ENCODE results near the gene CD300A.
A peak's percentile ranks its signal among the peaks of the same experiment; 100 is the strongest.

The CD300A gene

DNA sequence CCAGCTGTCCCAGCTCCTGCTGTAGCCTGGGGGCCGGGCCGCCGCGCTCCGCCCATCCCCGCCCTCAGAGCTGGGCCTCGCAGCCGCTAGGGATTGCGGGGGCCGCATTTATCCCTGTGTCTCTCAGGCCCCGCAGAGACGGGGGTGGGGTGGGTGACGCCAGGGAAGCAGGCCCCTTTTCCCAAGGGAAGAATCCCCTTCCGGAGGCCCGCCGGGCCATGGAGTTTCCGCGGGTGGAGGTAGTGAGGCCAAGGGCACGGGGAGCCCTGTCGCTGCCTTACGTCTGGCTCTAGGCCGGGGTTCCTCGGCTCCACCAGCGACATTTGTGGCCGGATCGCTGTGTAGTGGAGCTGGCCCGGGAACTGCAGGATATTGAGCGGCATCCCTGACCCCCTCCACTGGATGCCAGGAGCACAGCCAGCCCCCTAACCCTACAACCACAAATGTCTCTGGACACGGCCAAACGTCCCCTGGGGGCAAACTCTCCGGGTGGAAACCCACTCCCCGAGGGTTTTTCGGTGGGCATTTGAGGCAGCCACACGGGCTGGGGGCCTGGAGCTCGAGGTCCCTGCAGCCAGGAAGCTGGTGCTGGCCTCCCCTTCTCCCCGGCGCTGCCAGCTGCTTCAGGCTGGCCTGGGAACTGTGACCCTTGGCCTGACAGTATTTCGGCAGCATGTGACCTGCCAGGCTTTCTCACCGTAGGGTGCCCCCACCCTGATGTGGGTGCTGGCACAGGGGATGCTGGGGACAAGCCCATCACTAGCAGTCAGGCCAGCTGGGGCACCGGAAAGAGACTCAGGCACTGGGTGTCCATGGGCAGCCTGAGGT is 12.0 kb upstream of the CD300A start:
- DNase-seq (ENCODE audit: low read depth in 2 of 2): no peak

DNA sequence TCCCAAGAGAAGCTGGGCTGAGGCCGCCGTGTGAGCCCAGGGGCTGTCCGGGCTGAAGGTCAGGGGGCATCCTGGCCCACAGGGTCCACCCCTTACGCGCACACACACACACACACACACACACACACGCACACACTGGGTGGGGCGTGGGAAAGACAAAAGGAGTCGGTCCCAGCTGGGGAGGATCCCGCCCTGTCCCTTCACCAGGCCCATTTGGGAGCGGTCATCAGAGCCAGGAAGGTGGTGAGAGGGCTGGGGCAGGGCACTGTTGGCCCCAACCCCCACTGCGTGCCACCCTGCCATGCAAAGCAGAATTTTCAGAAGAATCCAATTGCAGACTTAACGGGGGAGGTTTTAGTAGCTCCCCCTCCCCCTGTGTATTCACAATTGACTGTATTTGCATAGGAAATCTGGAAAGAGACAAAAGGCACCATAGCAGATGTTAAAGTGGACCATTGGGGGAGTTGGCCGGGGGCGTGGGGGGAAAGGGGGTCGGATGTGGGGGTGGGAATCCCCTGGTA is 11.3 kb upstream of the CD300A start:
- no peak for DNase-seq (ENCODE audit: low read depth in 2 of 2)

DNA sequence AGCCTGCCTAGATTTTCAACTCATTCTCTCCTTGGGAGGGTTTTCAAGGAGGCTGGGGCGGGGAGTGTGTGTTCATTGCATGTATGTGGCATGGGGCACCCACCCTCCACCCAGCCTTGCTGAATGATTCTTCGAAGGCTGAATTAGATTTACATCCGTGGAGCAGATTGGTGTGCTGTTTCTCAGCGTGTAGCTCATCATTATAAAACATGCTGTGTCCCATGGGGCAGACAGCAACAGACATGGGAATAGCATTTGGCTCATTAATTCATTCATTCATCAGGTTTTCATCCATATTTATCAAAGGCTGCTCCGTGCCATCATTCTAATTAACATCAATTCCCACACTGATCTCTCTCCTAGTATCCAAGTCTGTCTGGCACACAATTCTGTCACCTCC is 10.6 kb upstream of the CD300A start:
- no peak for DNase-seq (ENCODE audit: low read depth in 2 of 2)

DNA sequence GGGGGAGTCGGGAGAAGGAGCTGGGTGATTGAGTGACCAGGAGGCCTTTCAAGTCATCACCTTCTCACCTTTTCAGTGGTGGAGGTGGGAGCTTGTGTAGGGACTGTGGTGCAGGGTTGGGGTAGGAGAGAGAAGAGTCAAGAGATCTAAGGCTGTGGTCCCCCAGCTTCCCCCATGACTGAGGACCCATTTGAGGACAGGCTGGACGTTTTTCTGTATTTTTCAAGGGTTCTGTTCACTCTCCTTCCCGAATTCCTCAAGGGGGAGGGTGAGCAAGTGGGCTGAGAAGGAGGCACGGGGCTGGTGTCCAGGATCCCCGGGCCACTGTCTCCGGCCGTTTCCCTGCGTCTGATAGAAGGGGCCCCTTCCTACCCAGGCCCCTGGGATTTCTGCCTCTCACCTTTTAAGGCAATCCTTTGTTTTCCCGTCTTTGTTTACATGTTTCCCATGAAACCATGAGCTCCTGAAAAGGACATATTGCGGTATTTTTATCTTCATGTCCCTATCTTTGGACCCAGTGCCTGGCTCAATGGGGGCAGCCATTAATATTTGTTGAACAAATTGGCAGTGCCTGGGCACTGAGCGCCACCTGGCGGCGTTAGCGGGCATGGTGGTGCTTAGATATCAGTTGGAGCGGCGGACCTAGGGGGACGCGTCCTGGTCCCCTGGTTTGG is 9.2 kb upstream of the CD300A start:
- peak; percentile 44 to 54 for DNase-seq (ENCODE audit: low read depth in 2 of 2)

DNA sequence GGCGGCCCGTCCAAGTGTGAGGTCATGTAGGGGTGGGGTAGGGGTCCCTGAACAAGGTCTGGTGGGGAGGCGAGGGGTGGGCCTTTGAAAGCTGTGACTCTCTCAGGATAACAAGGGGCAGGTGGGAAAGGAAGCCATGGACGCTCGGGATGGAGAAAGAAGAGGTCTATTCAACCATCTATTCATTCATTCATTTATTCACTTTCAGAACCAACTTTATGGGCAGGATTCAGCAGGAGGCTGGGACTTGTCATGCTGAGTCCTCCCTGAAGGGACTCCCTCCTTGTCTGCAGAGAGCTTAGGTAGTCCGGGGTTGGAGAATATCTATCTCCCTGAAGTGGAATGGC is 8.6 kb upstream of the CD300A start:
- no peak for DNase-seq (ENCODE audit: low read depth in 2 of 2)

DNA sequence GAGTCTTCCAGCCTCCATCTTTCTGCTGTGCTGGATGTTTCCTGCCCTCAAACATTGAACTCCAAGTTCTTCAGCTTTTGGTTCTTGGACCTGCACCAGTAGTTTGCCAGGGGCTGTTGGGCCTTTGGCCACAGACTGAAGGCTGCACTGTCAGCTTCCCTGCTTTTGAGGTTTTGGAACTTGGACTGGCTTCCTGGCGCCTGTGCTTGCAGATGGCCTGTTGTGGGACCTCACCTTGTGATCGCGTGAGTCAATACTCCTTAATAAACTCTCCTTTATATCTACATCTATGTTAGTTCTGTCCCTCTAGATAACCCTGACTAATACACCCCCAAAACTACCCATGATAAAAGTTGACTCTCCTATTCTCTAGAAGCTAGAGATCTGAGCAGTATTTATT is 7.6 kb upstream of the CD300A start:
- no peak for DNase-seq (ENCODE audit: low read depth in 2 of 2)

DNA sequence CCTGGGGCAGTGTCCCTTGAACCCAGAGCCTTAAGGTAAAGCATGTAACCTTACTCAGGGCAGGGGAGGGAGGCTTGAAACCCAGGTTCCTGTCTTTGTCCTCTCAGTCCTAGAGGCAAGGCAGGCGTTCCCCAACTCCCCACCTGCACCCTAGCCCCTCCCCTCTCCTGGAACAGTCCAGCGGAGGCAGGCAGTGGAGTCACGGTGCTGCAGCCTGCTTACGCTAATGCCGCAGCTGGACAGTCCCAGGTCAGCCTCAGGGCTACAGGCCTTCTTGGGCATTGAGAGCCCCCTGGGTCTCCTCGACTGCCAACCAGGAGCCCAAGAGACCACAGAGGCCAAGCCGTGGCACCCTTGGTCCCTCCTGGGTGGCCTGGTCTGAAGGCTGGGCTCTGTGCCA is 6.8 kb upstream of the CD300A start:
- no peak for DNase-seq (ENCODE audit: low read depth in 2 of 2)

DNA sequence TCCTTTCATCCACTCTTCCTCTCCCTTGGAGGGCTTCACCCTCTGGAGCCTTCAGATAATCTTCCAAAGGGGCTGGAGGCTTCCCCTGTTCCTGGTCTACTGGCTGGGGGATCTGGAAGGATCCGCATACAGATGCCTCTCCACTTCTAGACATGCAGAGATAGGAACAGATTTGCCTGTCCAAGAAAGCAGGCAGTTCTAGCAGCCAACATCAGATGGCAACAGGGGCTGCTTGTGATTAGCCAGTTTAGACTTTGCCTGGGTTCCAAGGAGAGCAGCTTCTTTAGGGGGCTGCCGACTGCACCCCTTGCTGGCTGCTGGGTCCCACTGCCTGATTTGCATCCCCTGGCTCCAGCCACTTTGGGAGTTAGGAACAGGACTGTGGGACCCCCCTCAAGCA is 6.2 kb upstream of the CD300A start:
- DNase-seq (ENCODE audit: low read depth in 2 of 2): no peak

DNA sequence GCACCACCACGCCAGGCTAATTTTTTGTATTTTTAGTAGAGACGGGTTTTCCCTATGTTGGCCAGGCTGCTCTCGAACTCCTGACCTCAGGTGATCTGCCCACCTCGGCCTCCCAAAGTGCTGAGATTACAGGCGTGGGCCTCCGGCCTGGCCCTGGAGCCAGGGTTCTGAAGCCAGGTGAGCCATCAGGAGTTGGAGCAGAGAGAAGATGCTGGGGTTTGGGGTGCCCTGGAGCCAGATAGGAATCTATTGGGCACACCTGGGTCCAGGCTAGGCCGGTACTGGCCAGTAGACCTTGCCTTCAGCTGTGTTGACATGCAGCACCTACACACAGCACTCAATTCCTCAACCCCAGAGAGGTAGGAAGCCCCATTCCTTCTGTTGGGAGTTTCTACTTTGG is 5.4 kb upstream of the CD300A start:
- no peak for DNase-seq (ENCODE audit: low read depth in 2 of 2)

DNA sequence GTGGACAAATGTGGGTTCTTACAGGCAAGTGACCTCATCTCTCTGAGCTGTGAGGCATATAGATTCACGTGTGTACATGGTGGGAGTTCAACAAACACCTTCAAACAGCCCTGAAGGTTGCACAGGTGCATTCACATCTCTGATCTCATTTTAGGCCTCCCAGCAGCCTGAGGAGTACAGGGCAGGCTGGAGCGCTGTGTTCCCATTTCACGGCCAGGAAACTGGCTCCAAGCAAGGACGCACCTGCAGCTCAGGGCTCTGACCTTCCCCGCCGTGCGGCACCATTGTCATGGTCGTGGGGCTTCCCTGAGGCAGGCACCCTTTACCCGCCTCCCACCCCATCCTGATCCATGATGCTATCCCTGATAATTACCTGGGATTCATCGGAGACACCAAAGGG is 4.8 kb upstream of the CD300A start:
- no peak for DNase-seq (ENCODE audit: low read depth in 2 of 2)

DNA sequence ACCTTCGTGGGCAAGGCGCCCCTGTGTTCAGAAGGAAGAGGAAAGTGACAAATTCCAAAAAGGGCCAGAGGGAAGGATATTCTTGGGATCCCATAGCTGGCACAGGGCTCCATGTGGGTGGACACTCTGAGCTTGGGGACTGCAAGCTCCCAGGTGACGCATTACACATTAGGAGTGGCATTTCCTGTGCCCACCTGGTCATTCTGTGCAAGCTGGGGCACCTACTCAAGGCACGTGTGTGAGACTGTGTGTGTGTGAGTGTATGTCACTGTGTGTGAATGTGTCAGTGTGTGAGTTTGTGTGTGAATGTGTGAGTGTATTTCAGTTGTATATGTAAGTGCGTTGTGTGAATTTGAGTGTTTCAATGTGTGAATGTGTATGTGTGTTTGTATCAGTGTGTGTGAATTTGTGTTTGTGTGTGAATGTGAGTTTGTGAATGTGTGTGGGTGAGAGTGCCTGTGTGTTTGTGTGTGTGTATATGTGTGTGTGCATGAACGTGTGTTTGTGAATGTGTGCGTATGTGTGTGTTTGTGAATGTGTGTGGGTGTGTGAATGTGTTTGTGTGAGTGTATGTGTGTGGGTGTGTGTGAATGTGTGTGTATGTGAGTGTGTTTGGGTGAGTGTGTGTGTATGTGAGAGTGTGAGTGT is 1.6 kb upstream of the CD300A start:
- no peak for DNase-seq (ENCODE audit: low read depth in 2 of 2)

DNA sequence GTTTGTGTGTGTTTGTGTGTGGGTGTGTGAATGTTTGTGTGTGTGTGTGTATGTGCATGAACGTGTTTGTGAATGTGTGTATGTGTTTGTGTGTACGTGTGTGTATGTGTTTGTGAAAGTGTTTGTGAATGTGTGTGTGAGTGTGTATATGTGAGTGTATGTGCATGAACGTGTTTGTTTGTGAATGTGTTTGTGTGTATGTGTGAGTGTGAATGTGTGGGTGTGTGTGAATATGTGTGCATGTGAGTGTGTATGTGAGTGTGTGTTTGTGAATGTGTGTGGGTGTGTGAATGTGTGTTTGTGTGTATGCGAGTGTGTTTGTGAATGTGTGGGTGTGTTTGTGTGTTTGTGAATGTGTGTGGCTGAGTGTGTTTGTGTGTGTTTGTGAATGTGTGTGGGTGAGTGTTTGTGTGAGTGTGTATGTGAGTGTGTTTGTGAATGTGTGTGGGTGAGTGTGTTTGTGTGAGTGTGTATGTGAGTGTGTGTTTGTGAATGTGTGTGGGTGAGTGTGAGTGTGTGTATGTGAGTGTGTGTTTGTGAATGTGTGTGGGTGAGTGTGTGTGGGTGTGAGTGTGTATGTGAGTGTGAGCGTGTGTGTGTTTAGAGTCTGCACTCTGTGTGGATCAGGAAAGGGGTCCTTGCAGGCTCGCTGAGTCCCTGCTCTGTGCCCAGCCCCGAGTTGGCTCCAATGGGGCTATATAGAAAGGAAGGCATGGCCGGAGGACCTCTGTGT is 890 bp upstream of the CD300A start:
- no peak for DNase-seq (ENCODE audit: low read depth in 2 of 2)

DNA sequence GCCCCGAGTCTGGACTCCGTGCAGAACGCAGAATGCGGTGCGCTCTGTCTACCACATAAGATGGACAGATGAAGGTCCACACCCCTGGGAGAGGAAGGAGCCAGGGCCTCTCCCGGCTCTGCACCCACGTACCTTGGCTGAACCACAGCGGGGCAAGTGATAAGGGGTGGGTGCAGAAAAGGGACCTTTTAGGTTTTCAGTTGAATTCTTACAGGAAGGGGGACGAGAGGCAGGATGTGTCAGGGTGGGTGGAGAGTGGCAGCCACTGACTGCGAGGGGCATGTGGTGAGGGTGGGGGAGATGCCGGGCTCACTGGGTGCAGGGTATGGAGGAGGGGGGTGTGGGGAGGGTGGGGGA is 372 bp downstream of the CD300A start:
- no peak for DNase-seq (ENCODE audit: low read depth in 2 of 2)

DNA sequence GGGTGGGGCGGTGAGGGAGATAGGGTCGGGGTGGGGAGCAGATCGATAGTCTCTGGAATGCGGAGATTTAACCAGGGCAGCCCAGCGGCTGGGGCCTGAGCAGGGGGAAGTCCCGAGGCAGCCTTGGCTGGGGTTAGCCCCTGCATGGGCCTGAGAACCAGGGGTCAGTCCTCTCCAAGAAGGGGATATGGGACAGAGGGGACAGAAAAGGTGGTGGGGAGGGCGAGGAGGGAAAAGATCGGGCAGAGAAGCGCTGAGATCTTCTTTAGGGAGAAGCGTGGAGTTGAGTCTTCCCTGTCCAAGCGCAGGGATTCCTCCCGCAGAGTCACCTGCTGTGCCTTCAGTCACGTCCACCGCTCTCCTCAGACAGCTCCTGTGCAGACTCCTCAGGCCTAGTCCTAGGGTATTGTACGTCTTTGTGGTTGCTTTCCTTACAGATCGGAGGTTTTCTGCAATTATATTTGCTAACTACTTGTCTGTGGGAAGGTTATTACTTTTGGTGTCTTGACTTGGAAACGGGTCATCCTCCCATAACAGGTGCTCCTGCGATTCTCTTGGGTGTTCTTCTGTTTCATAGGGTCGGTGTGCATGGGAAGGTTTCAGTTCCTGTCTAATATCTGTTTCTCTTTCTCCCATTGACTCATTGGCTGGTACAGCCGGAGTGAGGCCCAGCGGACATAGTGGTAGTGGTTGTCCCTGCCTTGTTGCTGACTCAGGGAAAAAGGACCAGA is 952 bp downstream of the CD300A start:
- no peak for DNase-seq (ENCODE audit: low read depth in 2 of 2)

DNA sequence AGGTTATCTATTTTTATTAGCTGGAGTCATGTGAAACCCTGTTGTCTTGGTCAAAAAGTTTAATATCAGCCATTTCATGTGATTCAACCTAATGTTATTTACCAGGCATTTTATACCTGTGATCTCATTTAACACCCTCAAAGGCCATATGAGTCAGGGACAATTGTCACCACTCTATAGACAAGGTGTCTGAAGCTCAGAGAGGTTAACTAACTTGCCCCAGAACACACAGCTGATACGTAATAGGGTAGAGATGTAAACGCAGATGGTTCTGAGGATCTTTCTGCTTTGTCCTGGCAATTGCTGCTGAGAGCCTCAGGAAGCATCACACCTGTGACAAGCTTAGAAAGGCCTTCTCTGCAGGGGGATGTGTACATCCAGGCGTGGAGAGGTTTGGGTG is 4.9 kb downstream of the CD300A start:
- no peak for DNase-seq (ENCODE audit: low read depth in 2 of 2)

DNA sequence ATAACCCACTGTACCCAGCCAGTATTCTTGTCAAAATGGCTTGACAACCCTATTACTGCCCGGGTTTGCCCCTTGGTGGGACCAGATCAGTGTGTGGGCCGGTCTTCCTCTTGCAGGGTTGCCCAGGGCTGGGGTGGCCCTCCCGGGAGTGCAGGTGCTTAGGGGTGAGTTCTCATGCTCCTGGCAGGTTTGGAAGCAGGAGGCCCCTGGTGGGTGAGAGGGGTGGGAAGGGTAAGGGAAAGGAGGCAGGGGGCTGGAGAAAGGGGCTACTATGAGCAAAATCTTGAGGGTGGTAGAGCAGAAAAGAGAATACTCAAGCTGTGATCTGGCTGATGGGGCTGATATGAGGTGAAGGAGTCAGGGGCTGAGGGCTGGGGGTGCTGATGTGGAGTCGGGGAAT is 6.5 kb downstream of the CD300A start:
- no peak for DNase-seq (ENCODE audit: low read depth in 2 of 2)

DNA sequence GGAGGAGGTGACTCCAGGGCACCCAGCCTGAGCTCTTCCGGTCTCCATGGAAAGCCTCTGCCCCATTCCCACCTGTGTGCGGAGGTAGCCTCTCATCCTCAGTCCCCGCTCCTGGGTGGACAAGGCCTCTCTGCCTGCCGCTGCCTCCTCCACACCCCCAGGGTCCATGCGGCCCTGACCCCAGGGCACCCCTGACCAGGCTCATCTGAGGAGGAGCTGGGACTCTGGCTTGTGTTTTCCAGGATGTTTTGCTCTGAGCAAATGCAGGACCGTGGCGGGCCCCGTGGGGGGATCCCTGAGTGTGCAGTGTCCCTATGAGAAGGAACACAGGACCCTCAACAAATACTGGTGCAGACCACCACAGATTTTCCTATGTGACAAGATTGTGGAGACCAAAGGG is 6.9 kb downstream of the CD300A start:
- no peak for DNase-seq (ENCODE audit: low read depth in 2 of 2)

DNA sequence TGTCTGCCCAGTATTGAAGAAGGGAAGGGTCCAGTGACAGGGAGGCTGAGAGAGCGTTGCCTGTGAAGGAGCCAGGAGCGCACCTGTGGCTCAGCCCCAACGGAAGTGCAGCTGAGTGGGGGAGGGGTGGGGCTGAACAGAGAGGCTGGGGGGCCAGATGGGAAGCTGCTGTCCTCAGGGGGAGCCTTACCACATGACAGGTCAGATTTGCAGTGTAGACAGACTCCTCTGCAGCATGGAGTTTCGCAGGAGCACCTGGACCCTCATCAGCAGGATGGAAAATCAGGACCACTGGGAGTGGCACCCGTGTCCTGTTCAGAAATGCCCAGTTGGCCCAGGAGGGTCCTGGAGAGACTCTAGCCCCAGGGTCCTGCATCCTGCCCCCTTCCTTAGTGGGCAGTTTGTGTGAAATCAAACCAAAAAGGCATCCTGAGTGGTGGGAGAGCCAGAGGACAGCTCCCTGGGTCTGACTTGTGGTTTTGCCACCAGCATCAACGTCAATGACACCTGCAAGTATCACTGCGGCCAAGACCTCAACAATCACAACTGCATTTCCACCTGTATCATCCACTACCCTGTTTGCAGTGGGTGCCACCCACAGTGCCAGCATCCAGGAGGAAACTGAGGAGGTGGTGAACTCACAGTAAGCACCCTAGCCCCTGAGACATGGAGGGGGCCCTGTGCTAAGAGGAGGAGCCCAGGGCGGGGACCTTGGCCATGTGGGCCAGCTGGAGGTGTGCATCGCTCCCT is 7.8 kb downstream of the CD300A start:
- no peak for DNase-seq (ENCODE audit: low read depth in 2 of 2)

DNA sequence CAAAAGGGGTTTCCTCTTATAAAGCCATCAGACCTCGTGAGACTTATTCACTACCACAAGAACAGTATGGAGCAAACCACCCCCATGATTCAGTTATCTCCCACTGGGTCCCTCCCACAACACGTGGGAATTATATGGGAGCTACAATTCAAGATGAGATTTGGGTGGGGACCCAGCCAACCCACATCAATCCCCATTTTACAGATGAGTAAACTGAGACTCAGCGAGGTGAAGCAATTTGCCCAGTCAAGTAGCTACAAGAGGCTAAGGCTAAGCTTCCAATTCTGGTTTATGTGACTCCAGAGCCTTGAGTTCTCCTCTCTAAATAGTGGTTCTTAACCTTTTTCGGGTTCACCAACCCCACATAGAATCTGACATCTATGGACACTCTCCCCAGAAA is 8.8 kb downstream of the CD300A start:
- no peak for DNase-seq (ENCODE audit: low read depth in 2 of 2)

DNA sequence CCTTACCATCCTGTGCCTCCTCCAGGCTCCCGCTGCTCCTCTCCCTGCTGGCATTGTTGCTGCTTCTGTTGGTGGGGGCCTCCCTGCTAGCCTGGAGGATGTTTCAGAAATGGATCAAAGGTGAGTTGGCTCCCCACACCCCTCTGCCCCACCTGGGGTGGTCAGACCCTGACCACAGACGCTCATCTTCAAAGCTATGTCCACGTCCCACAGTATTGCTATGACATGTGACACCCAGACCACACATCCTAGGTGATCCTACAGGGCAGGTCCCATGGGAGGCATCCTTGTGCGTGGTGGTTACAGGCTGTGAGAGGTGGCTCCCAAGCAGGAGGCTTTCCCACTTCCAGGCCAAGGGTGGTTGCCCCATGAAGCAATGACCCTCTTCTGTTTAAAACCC is 11.0 kb downstream of the CD300A start:
- DNase-seq (ENCODE audit: low read depth in 2 of 2): no peak
